GM21526 (cell line): Measurements from ENCODE around the gene SUN2.
"Not testable (repeated sequence)": the region's sequence is repeated elsewhere in the genome, so short reads cannot be mapped to it uniquely, and the experiment has no call there.

ENCODE experiments used
- ATAC-seq: cut with Tn5 transposase; IDR thresholded peaks from one replicate; pipeline ENCODE4 v1.9.1; 2021; ENCODE audit warnings: moderate library complexity; ENCODE audit not compliant: unreplicated experiment, low FRiP score

The SUN2 gene

GRCh38 chr22:38755911-38756532, at the start of gene SUN2:
SUN2 (minus strand) TSS chr22:38755998; CDS start chr22:38752628, 3,370 bp downstream.
- peak; percentile 56 for ATAC-seq

GRCh38 chr22:38805041-38805593, 49.3 kb upstream of the SUN2 start:
- not testable (repeated sequence) for ATAC-seq

- no peak for ATAC-seq
Measured at GRCh38 chr22:38802671-38803121, 46.9 kb upstream of the SUN2 start.

DNA sequence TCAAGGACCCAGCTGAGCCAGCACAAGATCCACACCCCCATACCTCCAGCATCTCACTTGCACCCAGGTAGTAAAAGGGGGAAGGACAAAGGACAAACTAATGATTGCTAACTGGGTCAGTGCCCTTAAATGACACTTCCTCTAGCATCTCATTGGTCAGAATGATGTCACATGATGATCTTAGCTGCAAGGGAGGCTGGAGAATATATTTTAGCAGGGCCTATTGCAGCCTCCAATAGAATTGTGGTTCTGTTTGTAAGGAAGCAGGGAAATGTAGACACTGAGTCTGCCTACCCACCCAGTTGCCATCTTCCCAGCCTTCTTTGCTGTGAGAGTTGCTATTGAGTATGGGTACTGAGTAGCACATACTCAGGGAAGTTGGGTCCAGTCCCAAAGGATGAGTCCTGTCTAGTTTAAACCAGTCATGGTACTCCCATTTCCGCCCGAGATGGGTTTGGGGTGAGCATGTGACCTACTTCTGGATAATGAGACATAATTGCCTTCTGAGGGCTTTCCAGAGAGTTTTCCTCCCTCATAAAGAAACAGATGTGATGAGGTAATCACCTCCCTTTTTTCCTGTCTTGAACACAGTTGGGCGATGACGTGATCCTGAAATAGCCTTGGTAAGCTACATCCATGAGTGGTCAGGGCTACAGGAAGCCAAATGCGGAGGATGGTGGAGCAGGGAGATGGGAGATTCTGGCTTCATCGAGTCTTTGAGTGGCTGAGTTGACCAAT, 43.6 kb upstream of the SUN2 start:
- no peak for ATAC-seq

GRCh38 chr22:38798496-38798895, 42.7 kb upstream of the SUN2 start:
- ATAC-seq = no peak

DNA sequence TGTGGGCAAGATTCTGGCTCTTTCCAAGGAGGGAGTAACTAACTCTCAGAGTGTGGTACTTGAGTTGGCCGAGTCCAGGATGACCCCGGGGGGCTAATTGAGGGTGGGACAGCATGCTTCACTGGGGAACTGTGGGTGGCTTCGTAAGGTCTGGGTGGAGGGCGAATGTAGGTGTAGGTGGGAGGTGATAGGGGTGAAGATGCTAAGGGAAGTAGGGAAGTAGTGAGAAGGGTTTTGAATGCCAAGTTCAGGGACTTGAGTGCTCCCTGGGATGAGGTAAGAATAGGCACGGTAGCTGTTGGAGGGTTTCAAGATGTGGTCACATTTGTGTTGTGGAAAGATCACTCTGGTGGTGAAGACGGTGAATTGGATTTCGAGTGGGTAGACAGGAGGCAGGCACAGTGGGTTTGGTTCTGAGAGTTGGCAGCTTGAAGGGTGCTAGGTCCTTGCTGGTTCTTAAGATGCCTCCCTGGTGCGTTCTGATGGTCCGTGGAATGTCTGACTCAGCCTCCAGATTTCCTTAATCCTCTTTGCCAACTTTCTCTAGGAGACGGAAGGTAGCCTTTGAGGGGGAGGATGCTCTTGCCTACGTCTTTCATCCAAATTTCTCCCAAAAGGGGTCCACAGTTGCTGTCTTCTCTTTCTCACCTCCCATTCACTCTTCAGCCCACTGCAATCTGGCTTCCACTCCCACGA, 40.6 kb upstream of the SUN2 start:
- ATAC-seq = no peak

- ATAC-seq = no peak
Measured at GRCh38 chr22:38795569-38795968, 39.8 kb upstream of the SUN2 start.

DNA sequence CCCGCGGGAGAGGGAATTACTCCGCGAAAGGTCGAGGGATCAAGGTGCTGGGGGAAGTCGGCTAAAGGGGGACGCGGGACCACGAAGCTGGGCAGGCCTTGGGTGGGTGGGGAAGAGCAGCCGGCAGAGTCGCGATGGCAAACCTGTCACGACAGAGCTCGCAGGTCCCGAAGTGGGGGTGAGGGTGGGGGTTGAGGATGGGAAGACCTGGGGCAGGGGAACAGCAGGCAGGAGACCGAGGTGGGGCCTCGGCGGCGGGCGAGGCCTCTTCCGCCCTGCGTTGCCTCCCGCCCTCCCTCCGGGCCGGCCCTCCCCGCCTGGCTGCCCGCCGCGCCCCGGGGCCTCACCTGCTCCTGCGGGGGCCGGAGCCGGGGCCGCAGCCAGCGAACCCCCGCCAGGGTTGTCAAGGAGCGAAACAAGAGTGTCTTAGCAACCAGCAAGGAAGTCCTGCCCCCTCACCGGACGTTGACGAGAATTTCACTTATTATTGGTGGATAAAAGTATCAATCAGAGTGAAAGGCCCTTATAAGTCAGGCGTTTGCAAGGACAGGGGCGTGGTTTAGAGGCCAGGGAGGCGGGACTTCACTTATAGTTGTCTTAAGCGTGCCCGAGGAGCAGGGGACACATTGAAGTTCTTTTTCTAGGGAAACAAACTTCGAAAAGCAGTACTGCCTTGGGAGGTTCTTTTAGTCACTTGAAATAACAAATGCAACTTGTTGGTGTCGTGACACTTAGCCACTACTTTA, 38.1 kb upstream of the SUN2 start, which contains the start of gene DNAL4:
DNAL4 (minus strand) TSS at position 423 of the 746 bp plus-strand sequence. CDS start 11,412 bp downstream, outside the sequence.
- peak; percentile 86 for ATAC-seq

DNA sequence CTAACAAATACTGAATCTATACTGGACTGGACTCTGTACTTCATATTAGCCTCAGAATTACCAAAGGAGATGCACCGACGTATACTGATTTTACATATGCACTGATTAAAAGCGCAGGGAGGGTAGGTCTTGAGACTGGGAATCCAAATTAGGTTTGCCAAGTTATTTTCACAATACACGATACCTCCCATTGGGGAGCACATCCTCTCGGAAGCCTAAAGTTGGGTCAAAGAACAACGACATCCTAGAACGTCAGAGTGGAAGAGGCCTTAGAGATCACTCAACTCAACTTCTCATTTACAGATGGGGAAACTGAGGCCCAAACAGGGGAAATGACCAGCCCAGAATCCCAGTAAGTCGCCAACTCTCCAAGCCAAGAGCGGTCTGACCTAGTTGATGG, 37.5 kb upstream of the SUN2 start:
- ATAC-seq = no peak

- no peak for ATAC-seq
Measured at GRCh38 chr22:38792833-38793232, 37.0 kb upstream of the SUN2 start.

DNA sequence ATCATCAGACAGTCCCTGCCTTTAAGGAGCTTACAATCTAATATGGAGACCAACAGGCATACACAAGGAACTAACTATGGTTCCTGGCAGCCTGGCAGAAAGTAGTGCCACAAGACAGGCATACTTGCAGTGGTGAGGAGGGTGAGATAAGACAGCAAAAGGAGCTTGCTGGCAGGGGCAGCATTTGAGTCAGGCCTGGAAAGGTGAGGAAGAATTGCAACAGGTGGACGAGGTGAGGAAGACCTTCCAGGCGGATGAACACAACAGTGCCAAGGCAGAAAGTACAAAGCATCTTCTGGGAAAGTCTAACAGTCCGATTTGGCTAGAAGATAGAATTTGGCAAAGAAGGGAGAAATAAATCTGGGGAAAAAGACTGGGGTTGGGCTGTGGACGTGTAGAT, 33.8 kb upstream of the SUN2 start:
- no peak for ATAC-seq

GRCh38 chr22:38788846-38789245, 33.0 kb upstream of the SUN2 start:
- ATAC-seq = no peak

GRCh38 chr22:38788021-38788816, 32.4 kb upstream of the SUN2 start:
- no peak for ATAC-seq

DNA sequence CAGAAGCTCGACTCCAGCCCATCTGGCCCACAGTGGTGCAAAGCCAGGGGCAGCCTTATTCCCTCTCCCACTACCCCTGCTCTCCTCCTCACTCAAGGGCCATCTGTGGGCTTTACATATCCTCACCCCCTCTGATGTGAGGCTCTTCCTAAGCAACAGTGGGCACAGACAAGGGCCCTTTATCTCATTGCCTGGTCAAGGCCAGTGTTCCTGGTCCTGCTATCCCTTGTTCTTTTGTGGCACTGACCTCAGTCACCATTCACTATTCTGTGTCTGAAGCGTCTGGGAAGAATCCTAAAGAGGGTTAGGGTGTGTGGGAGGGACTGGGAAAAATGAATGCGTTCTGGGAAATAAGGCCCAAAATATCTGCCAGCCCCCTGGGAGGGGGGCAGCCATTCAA, 30.8 kb upstream of the SUN2 start:
- ATAC-seq = no peak

DNA sequence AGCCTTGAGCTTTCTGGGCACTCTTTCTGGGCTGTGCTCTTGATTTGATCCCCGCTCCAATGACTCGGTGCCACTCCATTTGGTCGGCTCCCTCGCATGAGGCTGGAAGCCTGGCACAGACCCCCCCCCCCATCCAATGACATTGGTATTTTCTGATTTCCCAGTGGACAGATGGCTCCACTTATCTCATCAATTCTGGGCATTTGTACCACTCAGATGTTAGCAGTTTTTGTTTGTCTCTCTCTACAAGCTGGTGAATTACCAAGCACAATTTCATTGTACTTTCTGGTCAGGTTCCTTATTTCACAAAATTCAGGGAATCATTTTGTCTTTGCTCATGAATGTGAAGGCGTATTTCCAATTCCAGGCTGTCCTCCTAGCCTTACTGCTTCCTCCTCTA, 29.1 kb upstream of the SUN2 start:
- no peak for ATAC-seq

DNA sequence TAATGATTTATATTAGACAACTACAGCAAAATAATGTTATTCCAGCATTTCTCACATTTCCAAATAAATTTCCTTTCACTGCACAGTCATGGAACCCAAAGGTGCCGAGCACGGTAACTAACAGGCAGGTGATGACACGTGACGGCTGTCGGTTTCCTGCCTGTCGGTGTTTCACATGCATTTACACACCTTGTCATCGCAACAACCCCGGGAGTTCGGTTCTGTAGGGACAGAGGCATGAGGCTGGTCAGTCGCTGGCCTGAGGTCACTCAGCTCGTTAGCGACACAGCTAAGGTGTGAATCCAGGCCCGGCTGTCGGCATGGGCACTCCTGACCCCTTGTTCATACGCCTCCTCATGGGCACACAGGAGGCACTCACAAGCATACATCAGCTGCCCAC, 28.2 kb upstream of the SUN2 start:
- ATAC-seq = no peak

DNA sequence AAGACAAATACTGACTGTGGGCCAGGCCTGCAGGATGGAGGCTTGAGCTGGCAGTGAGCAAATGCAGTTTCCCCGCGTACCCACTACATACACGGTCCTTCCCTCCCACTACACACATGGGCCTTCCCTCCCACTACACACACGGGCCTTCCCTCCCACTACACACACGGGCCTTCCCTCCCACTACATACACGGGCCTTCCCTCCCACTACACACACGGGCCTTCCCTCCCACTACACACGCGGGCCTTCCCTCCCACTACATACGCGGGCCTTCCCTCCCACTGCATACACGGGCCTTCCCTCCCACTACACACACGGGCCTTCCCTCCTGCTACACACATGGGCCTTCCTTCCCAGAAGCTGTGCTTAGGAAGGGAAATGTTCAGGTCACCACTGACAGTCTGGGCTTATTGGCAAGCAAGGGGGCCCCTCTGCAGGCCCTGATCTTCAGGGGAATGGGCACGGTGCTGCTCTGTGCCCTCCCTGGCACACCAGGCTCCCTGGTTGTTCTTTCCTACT, 27.4 kb upstream of the SUN2 start:
- no peak for ATAC-seq

DNA sequence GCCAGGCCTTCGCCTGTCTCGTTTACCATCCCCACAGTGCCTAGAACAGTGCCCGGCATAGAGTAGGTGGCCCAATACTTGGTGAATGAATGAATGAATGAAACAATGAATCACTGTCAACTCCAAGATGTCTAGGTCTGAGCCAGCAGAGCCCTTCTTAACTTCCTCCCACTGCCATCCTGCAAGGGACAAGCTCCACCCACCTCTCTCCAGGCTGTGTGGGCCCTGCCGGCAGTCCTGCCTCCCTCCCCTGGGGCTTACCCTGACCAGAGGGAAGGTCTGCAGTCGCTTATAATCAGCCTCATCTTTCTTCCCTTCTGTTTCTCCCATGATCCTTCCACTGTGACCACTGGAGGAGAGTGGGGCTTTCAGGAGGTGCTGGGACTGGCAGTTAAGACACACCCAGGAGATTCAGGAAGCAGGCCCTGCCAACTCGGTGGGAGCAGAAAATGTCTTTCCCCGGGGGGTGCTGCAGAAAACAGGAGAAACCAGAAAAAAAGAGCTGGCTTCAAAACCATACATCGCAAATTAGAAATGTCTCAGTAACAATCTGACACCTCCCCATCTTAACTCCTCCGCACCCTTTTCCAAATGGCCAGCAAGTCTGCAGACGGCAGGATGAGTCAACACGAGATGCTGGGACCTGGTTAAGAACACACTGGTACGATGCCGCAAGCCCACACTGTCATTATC, 26.8 kb upstream of the SUN2 start:
- no peak for ATAC-seq

DNA sequence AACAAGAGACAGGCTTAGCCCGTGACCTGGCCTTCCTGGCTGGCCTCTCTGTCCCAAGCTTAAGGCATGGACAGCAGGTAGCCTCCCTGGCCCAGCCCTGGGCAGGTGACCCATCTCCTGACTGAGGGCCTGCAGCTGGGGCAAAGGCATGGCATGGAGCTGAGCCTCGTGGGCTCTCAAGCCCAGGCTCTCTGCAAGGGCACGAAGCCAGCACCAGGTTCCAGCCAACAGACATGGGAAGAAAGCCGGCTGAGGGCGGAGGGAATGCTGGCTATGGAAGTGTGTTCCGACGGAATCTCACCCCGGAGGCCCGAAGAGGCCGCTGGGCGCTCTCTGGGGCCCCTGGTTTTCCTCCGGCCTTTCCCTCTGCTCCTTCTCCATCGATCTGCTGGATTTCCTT, 25.2 kb upstream of the SUN2 start:
- ATAC-seq = no peak
